ENCODE data around the gene SFRP5. TPM values are rescaled to one million over a fixed set of nuclear protein-coding genes. Genes with fewer than 3 reads are reported as not detected.

SFRP5 gene
- total RNA-seq, 1 donor from 2014 or later, result not detected

DNA sequence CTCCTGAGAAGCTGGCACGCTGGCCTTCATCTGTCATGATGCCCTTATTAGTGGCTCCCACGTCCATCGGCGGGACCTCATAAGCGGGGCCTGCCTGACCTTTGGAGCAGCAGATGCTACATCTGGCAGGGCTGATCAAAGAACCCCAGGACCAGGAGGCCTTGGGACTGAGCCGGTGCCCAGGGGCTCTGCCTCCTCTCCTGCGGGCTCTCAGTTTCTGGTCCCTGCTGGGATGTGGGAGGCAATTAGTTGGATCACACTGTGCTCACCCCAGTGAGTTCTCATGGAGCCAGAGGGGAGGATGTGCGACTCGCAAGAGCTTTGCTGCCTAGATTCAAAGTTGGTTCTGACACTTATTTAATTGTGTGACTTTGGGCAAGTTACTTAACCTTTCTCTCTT, 28.7 kb upstream of the SFRP5 start:
- Mint-ChIP-seq H3K36me3 (no peaks in the 10 kb centered on the region), H3K27me3 (ENCODE audit: insufficient read depth, low read depth) (peaks cover 9% of the 10 kb centered on the region), H3K4me1 (no peaks in the 10 kb centered on the region), H3K27ac (no peak overlapping the region), H3K4me3 (no peak overlapping the region), H3K9me3 (peaks cover 3% of the 10 kb centered on the region)
- Histone ChIP-seq H3K4me2 (no peak overlapping the region), H3K9me3 (ENCODE audit: low read depth) (no peaks in the 10 kb centered on the region), H3K4me1 (peaks cover 5% of the 10 kb centered on the region), H3K27me3 (no peaks in the 10 kb centered on the region), H3K9ac (no peak overlapping the region), H4K20me1 (ENCODE audit: low read depth) (no peaks in the 10 kb centered on the region), H3K27ac (no peak overlapping the region), H2AFZ (replicated peaks) (no peak overlapping the region), H3F3A (ENCODE audit: low read depth) (peaks cover 4% of the 10 kb centered on the region), H3K79me2 (ENCODE audit: low read depth) (no peaks in the 10 kb centered on the region), H3K36me3 (no peaks in the 10 kb centered on the region), H3K4me3 (no peak overlapping the region)
- no peak for DNase-seq (ENCODE audit: low spot score)
- TF ChIP-seq EZH2phosphoT487 (IDR thresholded peaks at IDR 0.05), result no peak
- no peak for TF ChIP-seq EZH2 (IDR thresholded peaks at IDR 0.05)
- TF ChIP-seq, protein P1, sequence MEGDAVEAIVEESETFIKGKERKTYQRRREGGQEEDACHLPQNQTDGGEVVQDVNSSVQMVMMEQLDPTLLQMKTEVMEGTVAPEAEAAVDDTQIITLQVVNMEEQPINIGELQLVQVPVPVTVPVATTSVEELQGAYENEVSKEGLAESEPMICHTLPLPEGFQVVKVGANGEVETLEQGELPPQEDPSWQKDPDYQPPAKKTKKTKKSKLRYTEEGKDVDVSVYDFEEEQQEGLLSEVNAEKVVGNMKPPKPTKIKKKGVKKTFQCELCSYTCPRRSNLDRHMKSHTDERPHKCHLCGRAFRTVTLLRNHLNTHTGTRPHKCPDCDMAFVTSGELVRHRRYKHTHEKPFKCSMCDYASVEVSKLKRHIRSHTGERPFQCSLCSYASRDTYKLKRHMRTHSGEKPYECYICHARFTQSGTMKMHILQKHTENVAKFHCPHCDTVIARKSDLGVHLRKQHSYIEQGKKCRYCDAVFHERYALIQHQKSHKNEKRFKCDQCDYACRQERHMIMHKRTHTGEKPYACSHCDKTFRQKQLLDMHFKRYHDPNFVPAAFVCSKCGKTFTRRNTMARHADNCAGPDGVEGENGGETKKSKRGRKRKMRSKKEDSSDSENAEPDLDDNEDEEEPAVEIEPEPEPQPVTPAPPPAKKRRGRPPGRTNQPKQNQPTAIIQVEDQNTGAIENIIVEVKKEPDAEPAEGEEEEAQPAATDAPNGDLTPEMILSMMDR (IDR thresholded peaks at IDR 0.05), result no peak

DNA sequence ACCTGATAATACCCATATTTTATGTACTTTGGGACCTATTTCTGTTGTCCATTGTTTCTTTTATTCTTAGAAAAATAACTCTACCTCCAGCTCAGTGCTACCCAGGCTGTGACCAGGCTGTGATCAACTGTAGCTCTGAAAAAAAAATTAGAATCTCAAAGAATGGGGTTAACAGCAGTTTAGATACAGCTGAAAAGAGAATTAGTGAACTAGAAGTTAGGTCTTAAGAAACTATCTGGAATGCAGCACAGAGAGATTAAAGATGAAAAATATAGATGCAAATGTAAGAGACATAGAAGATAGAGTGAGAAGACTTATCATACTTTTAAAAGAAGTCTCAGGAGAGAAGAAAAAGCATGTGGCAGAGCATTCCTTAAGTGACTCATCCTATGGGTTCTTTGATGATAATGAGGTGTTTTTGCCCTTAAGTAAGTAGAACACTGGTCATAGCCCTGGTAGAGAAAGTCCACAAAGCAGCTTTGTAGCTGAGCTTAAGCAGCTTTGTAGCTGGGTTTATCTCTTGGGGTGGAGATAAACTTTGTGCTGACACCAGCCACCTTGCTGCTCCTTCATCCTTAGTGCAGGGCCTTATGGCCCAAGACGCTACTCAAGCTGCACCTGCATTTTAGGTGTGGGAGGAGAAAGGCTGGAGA, 27.3 kb upstream of the SFRP5 start:
- no peak overlapping the region for H3K4me3 ChIP-seq
- H3K9me3 ChIP-seq (ENCODE audit: low read depth), result no peaks in the 10 kb centered on the region
- Mint-ChIP-seq H3K27ac (no peak overlapping the region), H3K4me3 (no peak overlapping the region), H3K36me3 (no peaks in the 10 kb centered on the region), H3K9me3 (peaks cover 3% of the 10 kb centered on the region), H3K27me3 (ENCODE audit: insufficient read depth, low read depth) (peaks cover 11% of the 10 kb centered on the region), H3K4me1 (no peaks in the 10 kb centered on the region)
- TF ChIP-seq, protein P1 (IDR thresholded peaks at IDR 0.05), result no peak
- TF ChIP-seq EZH2 (IDR thresholded peaks at IDR 0.05), result no peak
- no peak for TF ChIP-seq EZH2phosphoT487 (IDR thresholded peaks at IDR 0.05)
- no peak overlapping the region for H2AFZ ChIP-seq (replicated peaks)
- no peaks in the 10 kb centered on the region for H3K27me3 ChIP-seq
- no peak overlapping the region for H3K27ac ChIP-seq
- H3K9ac ChIP-seq, result no peak overlapping the region
- no peaks in the 10 kb centered on the region for H4K20me1 ChIP-seq (ENCODE audit: low read depth)
- no peaks in the 10 kb centered on the region for H3K4me1 ChIP-seq
- no peak overlapping the region for H3K4me2 ChIP-seq
- no peaks in the 10 kb centered on the region for H3K79me2 ChIP-seq (ENCODE audit: low read depth)
- DNase-seq (ENCODE audit: low spot score), result no peak
- H3F3A ChIP-seq (ENCODE audit: low read depth), result no peaks in the 10 kb centered on the region
- H3K36me3 ChIP-seq, result no peaks in the 10 kb centered on the region

DNA sequence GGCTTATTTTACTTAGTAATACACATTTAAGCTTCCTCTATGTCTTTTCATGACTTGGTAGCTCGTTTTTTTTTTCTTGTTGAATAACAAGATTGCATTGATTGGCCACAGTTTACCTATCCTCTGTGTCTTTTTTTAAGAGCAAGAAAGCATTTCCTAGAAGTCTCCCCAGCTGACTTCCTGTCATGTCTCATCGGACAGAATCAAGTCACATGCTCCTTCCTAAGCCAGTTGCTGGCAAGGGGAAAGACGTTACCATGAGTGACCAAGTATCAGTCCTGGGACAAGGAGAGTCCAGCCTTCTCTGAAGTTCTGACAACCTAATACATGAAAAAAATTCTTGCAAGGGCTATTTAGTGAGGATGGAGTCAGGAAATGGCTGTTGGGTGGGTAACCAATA, 24.9 kb upstream of the SFRP5 start:
- no peaks in the 10 kb centered on the region for H3K4me1 Mint-ChIP-seq
- Histone ChIP-seq H3K4me2 (no peak overlapping the region), H3K27ac (no peak overlapping the region), H3K27me3 (no peaks in the 10 kb centered on the region), H3K9me3 (ENCODE audit: low read depth) (no peaks in the 10 kb centered on the region), H3K36me3 (no peaks in the 10 kb centered on the region), H3K4me3 (no peak overlapping the region), H4K20me1 (ENCODE audit: low read depth) (no peaks in the 10 kb centered on the region), H3K9ac (no peak overlapping the region), H3K79me2 (ENCODE audit: low read depth) (no peaks in the 10 kb centered on the region), H3F3A (ENCODE audit: low read depth) (no peaks in the 10 kb centered on the region), H2AFZ (replicated peaks) (no peak overlapping the region), H3K4me1 (no peaks in the 10 kb centered on the region)
- peaks cover 8% of the 10 kb centered on the region for H3K27me3 Mint-ChIP-seq (ENCODE audit: insufficient read depth, low read depth)
- no peak for DNase-seq (ENCODE audit: low spot score)
- no peaks in the 10 kb centered on the region for H3K36me3 Mint-ChIP-seq
- H3K9me3 Mint-ChIP-seq, result peaks cover 3% of the 10 kb centered on the region
- no peak overlapping the region for H3K4me3 Mint-ChIP-seq
- TF ChIP-seq, protein P1 (IDR thresholded peaks at IDR 0.05), result no peak
- TF ChIP-seq EZH2 (IDR thresholded peaks at IDR 0.05) (no peak), EZH2phosphoT487 (IDR thresholded peaks at IDR 0.05) (no peak)
- no peak overlapping the region for H3K27ac Mint-ChIP-seq
